WTC11 (cell line): ENCODE measurements around the gene FTSJ3. TPM values are rescaled to one million over a fixed set of nuclear protein-coding genes. Genes with fewer than 3 reads are reported as not detected.
A peak's percentile ranks its signal among the peaks of the same experiment; 100 is the strongest.
"Not testable (repeated sequence)": the region's sequence is repeated elsewhere in the genome, so short reads cannot be mapped to it uniquely, and the experiment has no call there.

Experiments
- ATAC-seq: fragments of 200-7000 bp; cut with Tn5 transposase; 2 replicates; pipeline ENCODE4 v1.10.0; 2021; ENCODE audit warnings: mild to moderate bottlenecking, moderate library complexity
- CTCF ChIA-PET: fragments of 300-600 bp; sonication (Branson Sonifier 250); formaldehyde crosslinking; loops from one replicate; lab custom pipeline; 2021; ENCODE audit warnings: antibody characterized with exemption; lab: Charles Lee
- POLR2A ChIA-PET: fragments of 350-600 bp; sonication (Branson Sonifier 250); formaldehyde crosslinking; loops from one replicate; lab custom pipeline; 2021; ENCODE audit warnings: antibody characterized with exemption; lab: Charles Lee
- DNase-seq: peaks from one replicate; pipeline ENCODE4 v3.0.0; 2021; ENCODE audit warnings: low spot score
- H3K27ac Mint-ChIP-seq: 2 replicates; pipeline ENCODE4 v1.8.0; 2021; ENCODE audit warnings: mixed read lengths
- H3K27me3 Mint-ChIP-seq: 2 replicates; pipeline ENCODE4 v1.8.0; 2021; ENCODE audit warnings: low read depth, mild to moderate bottlenecking, moderate library complexity, mixed read lengths
- H3K36me3 Mint-ChIP-seq: 2 replicates; pipeline ENCODE4 v1.8.0; 2021; ENCODE audit warnings: mixed read lengths
- H3K4me1 Mint-ChIP-seq: 2 replicates; pipeline ENCODE4 v1.8.0; 2022; ENCODE audit warnings: mixed read lengths
- H3K4me3 Mint-ChIP-seq: 2 replicates; pipeline ENCODE4 v1.8.0; 2021; ENCODE audit warnings: mild to moderate bottlenecking, moderate library complexity, mixed read lengths
- H3K9me3 Mint-ChIP-seq: 2 replicates; pipeline ENCODE4 v1.8.0; 2021; ENCODE audit warnings: mixed read lengths
- GTF2I ChIP-seq: fragments of 250-450 bp; sonication (Bioruptor Pico); conservative IDR thresholded peaks from 2 replicates; pipeline ENCODE4 v1.4.0; 2021; ENCODE audit warnings: mild to moderate bottlenecking
- IRF2 ChIP-seq: sonication (generic); formaldehyde crosslinking; IDR thresholded peaks from 2 replicates; pipeline ENCODE4 v1.8.0; 2022; ENCODE audit warnings: low read depth, missing genetic modification reagents, borderline replicate concordance
- MYBL2 ChIP-seq: sonication (generic); formaldehyde crosslinking; IDR thresholded peaks from 2 replicates; pipeline ENCODE4 v1.8.1; 2023; ENCODE audit warnings: mild to moderate bottlenecking, moderate library complexity, missing genetic modification reagents
- PRDM15 ChIP-seq: sonication (generic); formaldehyde crosslinking; IDR thresholded peaks from 2 replicates; pipeline ENCODE4 v1.8.0; 2022; ENCODE audit warnings: missing genetic modification reagents
- RORB ChIP-seq: fragments of 250-450 bp; sonication (Bioruptor Pico); IDR thresholded peaks from 2 replicates; pipeline ENCODE4 v1.9.0; 2021; ENCODE audit warnings: mild to moderate bottlenecking
- SMAD3 ChIP-seq: sonication (generic); formaldehyde crosslinking; IDR thresholded peaks from 2 replicates; pipeline ENCODE4 v1.8.0; 2022; ENCODE audit warnings: missing genetic modification reagents, mild to moderate bottlenecking, borderline replicate concordance
- ZNF512 ChIP-seq: sonication (generic); formaldehyde crosslinking; IDR thresholded peaks from 2 replicates; pipeline ENCODE4 v1.8.1; 2022; ENCODE audit warnings: missing genetic modification reagents, borderline replicate concordance
- total RNA-seq: library from RNA; stranded (reverse); gene quantifications from 3 replicates; pipeline ENCODE4 v1.2.3, GENCODE V29; 2021
- TF ChIP-seq, protein P1 (sequence below): fragments of 250-450 bp; sonication (Bioruptor Pico); IDR thresholded peaks from 2 replicates; pipeline ENCODE4 v1.9.0; 2021; ENCODE audit warnings: mild to moderate bottlenecking, borderline replicate concordance
- TF ChIP-seq, protein P2 (sequence below): fragments of 200-600 bp; IDR thresholded peaks from 2 replicates; pipeline ENCODE4 v1.8.0; 2022; ENCODE audit warnings: antibody characterized with exemption
- TF ChIP-seq, protein P3 (sequence below): fragments of 250-450 bp; sonication (Bioruptor Pico); conservative IDR thresholded peaks from 2 replicates; pipeline ENCODE4 v1.9.0; 2021; ENCODE audit warnings: mild to moderate bottlenecking

Gene FTSJ3
- total RNA-seq, 1 experiment from 2014 or later = 62.1 TPM

GRCh38 chr17:63798572-63799106 lies 28.8 kb downstream of the FTSJ3 start (continued):
- no peak for TF ChIP-seq IRF2 (CRISPR knock-in tag)
- TF ChIP-seq RORB (CRISPR knock-in tag) = no peak
- no peak for TF ChIP-seq MYBL2

DNA sequence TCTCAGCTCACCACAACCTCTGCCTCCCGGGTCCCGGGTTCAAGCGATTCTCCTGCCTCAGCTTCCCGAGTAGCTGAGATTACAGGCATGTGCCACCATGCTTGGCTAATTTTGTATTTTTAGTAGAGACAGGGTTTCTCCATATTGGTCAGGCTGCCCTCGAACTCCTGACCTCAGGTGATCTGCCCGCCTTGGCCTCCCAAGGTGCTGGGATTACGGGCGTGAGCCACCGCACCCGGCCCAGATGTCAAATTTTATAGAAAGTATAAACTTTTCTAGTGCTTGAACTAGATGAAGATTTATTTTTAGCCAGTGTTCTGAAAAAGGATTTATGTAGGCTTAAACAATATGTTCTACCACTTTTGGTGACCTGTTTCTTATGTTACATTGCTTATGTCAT lies 31.1 kb downstream of the FTSJ3 start:
- CTCF ChIA-PET, H3K27me3 Mint-ChIP-seq, H3K9me3 Mint-ChIP-seq, DNase-seq, H3K4me1 Mint-ChIP-seq, H3K4me3 Mint-ChIP-seq, ATAC-seq, POLR2A ChIA-PET, H3K27ac Mint-ChIP-seq: not testable (repeated sequence)
- H3K36me3 Mint-ChIP-seq = peaks cover 73% of the 10 kb centered on the region

- Mint-ChIP-seq H3K27me3 (no peaks in the 10 kb centered on the region), H3K9me3 (no peaks in the 10 kb centered on the region), H3K27ac (peak overlapping the region; percentile 38; the same call in 1 of the 2 replicates), H3K4me1 (no peaks in the 10 kb centered on the region), H3K36me3 (peaks cover 56% of the 10 kb centered on the region), H3K4me3 (no peak overlapping the region)
- TF ChIP-seq, protein P1, sequence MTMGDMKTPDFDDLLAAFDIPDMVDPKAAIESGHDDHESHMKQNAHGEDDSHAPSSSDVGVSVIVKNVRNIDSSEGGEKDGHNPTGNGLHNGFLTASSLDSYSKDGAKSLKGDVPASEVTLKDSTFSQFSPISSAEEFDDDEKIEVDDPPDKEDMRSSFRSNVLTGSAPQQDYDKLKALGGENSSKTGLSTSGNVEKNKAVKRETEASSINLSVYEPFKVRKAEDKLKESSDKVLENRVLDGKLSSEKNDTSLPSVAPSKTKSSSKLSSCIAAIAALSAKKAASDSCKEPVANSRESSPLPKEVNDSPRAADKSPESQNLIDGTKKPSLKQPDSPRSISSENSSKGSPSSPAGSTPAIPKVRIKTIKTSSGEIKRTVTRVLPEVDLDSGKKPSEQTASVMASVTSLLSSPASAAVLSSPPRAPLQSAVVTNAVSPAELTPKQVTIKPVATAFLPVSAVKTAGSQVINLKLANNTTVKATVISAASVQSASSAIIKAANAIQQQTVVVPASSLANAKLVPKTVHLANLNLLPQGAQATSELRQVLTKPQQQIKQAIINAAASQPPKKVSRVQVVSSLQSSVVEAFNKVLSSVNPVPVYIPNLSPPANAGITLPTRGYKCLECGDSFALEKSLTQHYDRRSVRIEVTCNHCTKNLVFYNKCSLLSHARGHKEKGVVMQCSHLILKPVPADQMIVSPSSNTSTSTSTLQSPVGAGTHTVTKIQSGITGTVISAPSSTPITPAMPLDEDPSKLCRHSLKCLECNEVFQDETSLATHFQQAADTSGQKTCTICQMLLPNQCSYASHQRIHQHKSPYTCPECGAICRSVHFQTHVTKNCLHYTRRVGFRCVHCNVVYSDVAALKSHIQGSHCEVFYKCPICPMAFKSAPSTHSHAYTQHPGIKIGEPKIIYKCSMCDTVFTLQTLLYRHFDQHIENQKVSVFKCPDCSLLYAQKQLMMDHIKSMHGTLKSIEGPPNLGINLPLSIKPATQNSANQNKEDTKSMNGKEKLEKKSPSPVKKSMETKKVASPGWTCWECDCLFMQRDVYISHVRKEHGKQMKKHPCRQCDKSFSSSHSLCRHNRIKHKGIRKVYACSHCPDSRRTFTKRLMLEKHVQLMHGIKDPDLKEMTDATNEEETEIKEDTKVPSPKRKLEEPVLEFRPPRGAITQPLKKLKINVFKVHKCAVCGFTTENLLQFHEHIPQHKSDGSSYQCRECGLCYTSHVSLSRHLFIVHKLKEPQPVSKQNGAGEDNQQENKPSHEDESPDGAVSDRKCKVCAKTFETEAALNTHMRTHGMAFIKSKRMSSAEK (CRISPR knock-in tag) = no peak
- TF ChIP-seq GTF2I (CRISPR knock-in tag) = no peak
- TF ChIP-seq, protein P2, sequence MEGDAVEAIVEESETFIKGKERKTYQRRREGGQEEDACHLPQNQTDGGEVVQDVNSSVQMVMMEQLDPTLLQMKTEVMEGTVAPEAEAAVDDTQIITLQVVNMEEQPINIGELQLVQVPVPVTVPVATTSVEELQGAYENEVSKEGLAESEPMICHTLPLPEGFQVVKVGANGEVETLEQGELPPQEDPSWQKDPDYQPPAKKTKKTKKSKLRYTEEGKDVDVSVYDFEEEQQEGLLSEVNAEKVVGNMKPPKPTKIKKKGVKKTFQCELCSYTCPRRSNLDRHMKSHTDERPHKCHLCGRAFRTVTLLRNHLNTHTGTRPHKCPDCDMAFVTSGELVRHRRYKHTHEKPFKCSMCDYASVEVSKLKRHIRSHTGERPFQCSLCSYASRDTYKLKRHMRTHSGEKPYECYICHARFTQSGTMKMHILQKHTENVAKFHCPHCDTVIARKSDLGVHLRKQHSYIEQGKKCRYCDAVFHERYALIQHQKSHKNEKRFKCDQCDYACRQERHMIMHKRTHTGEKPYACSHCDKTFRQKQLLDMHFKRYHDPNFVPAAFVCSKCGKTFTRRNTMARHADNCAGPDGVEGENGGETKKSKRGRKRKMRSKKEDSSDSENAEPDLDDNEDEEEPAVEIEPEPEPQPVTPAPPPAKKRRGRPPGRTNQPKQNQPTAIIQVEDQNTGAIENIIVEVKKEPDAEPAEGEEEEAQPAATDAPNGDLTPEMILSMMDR = no peak
- no peak for TF ChIP-seq PRDM15 (CRISPR knock-in tag)
- TF ChIP-seq, protein P3, sequence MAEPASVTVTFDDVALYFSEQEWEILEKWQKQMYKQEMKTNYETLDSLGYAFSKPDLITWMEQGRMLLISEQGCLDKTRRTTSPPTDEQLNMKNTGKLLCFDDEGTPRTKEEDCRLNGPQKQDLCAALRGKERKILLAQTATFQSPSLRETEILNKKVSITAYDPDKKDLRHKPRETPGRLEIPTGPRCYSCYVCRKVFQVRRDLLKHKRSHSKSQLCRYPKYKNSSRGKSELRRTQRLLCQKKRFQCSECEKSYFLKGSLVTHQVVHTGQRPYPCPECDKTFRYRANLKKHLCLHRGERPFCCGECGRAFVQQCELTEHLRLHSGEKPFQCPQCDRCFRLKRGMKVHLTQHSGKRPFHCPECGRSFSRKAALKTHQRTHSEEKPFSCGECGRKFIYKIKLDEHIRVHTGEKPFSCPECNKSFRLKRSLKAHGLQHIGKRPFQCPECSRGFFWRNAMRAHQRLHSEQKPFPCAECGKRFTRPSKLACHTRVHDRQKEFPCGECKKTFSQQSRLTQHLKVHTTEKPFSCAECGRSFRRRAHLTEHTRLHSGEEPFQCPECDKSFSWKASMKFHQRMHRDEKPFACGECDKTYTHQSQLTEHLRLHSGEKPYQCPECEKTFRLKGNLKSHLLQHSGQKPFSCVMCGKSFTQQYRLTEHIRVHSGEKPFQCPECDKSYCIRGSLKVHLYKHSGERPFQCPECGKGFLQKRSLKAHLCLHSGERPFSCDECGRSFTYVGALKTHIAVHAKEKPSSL (CRISPR knock-in tag) = no peak
- no peak for TF ChIP-seq SMAD3 (CRISPR knock-in tag)
- no peak for TF ChIP-seq ZNF512 (CRISPR knock-in tag)
- DNase-seq (no peak), ATAC-seq (no peak)
- ChIA-PET POLR2A (interaction anchor here (0.7 kb wide), 1 partner anchor 355 kb away, joined by 5 read pairs; no protein-coding TSS in a partner anchor), CTCF (no interaction called here)
These were observed 35.3 kb downstream of the FTSJ3 start for GRCh38 chr17:63792055-63792729.
